Activated T-cell treated with anti-CD3 and anti-CD28 coated beads for 48 hours (primary cell): ENCODE results near the gene CEP170.

Experiments used
- DNase-seq: peaks from one replicate; pipeline ENCODE4 v3.0.0-alpha.2; 2020; ENCODE audit warnings: low read depth

The CEP170 gene

DNA sequence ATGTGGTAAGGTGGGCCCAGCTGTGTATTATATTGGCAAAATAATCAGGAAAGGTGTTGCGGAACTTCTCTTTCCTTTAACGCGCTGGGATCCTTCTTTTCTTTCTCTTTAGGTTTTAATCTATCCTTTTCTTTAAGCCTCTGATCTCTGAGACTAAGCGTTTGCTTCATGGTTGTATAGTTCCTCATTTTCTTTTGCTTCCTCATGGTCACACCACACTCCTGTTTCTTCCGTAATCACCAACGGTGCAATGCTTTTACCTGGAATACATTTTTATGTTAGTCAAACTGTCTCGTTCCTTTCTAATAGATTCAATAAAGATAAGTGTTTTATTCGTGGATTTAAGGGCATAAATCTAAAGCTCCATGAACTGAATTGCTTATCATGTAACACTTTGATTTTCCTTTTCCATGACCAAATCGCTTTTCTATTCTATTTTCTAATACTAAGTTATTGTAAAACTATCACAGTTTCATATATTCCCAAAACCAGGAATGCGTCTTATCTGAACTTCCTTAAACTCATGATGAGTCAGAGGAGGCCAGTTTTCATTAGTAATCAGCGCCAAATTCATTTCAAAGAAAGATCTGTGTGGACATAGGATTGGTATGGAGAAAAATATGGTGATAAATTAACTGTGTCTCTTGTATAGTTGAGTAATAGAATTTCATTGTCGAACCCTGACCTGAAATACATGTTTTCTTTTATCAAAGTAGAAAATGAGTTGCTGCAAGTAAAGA, 13.0 kb upstream of the CEP170 start:
- no peak for DNase-seq

DNA sequence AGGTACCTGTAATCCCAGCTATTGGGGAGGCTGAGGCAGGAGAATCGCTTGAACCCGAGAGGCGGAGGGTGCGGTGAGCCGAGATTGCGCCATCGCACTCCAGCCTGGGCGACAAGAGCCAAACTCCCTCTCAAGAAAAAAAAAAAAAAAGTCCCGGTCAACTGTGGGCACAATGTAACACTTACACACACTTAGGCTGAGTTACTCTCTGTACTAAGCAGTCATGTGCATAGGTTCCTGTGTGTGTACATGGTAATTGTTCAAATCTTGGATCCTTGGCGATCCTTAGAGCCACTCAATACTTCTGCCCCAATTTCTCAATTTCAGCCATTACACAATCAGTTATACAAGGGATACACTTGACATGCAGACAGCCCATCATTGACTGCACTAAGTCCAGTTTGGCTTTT, 12.4 kb upstream of the CEP170 start:
- no peak for DNase-seq

DNA sequence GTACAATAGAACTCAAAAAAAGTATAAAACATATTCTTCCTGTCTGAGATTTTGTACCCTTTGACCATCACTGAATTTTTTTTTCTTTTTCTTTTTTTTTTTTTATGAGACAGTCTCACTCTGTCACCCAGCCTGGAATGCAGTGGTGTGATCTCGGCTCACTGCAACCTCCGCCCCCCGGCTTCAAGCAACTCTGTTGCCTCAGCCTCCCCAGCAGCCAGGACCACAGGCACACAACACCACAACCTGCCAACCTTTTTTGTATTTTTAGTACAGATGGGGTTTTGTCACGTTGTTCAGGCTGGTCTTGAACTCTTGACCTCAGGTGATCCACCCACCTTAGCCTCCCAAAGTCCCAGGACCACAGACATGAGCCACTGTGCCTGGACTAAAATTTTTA, 11.2 kb upstream of the CEP170 start:
- DNase-seq, result no peak

GRCh38 chr1:243264717-243265116, 9.6 kb upstream of the CEP170 start:
- no peak for DNase-seq

DNA sequence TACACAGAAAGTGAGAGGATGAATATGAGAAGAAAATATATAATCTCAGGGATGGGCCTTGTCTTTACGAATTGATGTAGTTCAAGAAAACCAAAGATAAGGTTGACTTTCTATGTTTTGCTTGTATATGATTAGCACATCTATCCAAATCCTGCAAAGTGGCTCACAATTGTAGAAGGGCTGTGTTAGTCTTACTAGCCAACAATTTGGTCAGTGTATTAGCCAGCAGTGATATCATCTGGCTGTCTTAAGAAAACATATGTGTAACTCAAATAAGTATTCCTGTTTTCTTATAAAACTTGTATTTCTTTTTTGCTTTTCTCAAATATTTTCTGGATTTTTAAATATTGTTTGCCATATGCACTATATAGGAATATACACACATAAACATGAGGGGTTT, 6.3 kb upstream of the CEP170 start:
- no peak for DNase-seq

GRCh38 chr1:243260221-243260880, 5.3 kb upstream of the CEP170 start:
- no peak for DNase-seq

GRCh38 chr1:243258731-243259130, 3.6 kb upstream of the CEP170 start:
- no peak for DNase-seq

DNA sequence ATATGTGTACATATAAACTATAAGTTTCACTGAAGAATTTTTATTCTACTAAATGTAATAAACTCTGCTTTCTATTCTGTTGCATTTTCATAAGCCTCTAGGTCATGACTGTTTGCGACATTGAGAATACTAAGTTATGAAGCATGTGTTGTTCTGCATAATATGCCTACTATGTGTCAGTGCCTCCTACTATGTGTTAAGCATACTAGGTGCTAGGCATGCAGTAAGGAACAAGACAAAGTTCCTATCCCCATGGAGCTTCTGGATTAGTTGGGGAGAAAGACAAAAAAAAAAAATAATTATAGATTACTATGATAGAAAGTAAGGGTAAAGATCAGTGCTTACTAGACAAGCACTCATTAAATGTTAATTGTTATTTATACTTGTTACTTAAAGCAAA, 2.1 kb upstream of the CEP170 start:
- DNase-seq, result no peak

DNA sequence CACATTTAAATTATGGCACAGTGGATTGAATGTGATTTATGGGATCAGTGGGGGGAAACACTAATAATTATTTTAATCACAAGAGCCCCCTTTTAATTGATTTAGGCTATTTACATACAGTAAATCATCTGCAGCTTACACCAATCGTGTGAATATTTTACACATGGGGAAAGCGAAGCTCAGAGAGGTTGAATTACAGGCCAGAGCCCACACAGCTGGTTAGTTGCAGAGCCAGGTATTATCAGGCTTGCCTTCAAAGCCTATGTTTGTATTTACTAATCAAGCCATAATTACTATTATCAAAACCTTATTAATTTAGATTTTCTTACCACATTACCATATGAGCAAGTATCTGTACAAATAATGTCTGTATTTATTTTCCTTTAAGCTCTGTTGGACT, 1.5 kb upstream of the CEP170 start:
- no peak for DNase-seq

GRCh38 chr1:243255791-243256512, 871 bp upstream of the CEP170 start, which contains the start of gene SDCCAG8:
TSS of gene SDCCAG8 (plus strand) at chr1:243256041. CDS start at chr1:243256174, 133 bp downstream.
- DNase-seq, result peak; percentile 87

- DNase-seq, result peak; percentile 57
Measured at GRCh38 chr1:243254233-243254926, 701 bp downstream of the CEP170 start.

GRCh38 chr1:243253926-243254232, 1.2 kb downstream of the CEP170 start:
- DNase-seq, result no peak

- DNase-seq, result no peak
Measured at GRCh38 chr1:243253211-243253925, 1.7 kb downstream of the CEP170 start.

- no peak for DNase-seq
Measured at GRCh38 chr1:243251539-243251938, 3.5 kb downstream of the CEP170 start.

DNA sequence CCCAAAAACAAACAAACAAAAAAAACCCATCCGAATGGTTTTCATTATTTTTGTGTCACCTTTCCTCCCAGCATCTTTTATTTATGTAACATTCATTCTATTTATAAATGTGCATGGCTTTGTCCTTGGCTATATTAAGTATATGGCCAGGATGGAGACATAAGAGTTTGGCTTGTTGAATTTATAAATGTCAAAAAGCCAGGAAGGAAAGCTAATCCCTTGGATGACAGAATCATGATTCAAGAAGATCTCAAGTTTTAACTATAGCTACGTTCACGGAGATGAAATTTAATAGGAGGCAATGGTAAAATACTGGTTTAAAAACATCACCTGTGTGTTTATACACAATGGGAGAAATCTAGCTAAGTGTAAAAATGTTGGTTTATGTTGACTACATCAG, 5.0 kb downstream of the CEP170 start:
- DNase-seq, result no peak

DNA sequence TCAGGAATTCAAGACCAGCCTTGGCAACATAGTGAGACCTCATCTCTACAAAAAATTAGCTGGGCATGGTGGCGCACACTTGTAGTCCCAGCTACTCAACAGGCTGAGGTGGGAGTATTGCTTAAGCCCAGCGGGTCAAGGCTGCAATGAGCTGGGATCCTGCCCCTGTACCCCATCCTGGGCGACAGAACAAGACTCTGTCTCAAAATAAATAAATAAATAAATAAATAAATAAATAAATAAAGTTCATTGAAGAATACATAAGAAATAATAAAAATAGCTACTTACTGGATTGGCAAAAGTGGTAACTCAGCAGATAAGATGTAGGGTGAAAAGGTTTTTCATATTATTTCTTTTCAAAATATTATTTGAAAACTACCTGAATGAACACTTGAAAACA, 5.9 kb downstream of the CEP170 start:
- no peak for DNase-seq

GRCh38 chr1:243247901-243248300, 7.2 kb downstream of the CEP170 start:
- no peak for DNase-seq

GRCh38 chr1:243246916-243247315, 8.2 kb downstream of the CEP170 start:
- no peak for DNase-seq

GRCh38 chr1:243244432-243244841, 10.6 kb downstream of the CEP170 start:
- no peak for DNase-seq

- no peak for DNase-seq
Measured at GRCh38 chr1:243236604-243237252, 18.4 kb downstream of the CEP170 start.

DNA sequence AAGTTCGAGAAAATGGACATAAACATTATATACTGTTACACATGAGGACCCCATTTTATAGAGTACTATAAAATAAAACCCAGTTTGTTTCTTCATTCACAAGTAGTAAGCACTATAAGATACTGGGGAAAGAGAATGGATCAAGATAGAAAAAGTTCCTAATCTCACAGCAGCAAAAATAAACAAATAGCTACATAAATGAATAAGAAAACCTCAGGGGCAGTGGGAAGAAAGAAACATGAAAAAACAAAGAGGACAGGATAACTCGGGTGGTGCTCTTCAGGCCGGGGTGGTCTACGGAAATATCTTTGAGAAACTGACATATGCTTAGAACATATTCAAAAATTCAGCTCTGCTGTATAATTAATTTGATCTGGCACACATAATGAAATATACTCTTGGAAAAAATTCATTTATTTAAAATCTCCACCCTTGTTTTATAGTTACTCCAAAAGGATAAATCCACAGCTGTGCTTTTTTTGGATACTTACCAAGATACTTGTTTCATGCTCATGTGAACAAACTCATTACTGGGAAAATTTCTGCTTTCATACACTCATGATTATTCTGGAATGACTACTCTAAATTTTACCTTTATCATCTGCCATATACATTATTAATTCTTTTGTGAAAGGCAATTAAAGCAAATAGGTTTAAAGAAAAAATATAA, 20.0 kb downstream of the CEP170 start:
- DNase-seq, result no peak
